Erythroblast (primary cell): ENCODE measurements around the gene CELSR3.

ENCODE experiments used
- DNase-seq, 2 experiments: peaks; one replicate each; lab custom pipeline; 2025; lab: John Stamatoyannopoulos, UW
- GATA1 ChIP-seq: IDR thresholded peaks from 2 replicates; pipeline ENCODE4 v1.6.1; 2011; ENCODE audit warnings: low read depth, mild to moderate bottlenecking, control low read depth, low read length, moderate library complexity
- POLR2A ChIP-seq: IDR thresholded peaks from 2 replicates; pipeline ENCODE4 v1.6.1; 2011; ENCODE audit warnings: mild to moderate bottlenecking, low read length

CELSR3 gene

GRCh38 chr3:48628277-48629017 is 34.2 kb downstream of the CELSR3 start:
- TF ChIP-seq POLR2A, result no peak
- TF ChIP-seq GATA1, result no peak
- no peak for DNase-seq

- TF ChIP-seq GATA1, result no peak
- TF ChIP-seq POLR2A, result no peak
- DNase-seq, result no peak
Observed at GRCh38 chr3:48625600-48625999, 37.1 kb downstream of the CELSR3 start.

- no peak for TF ChIP-seq POLR2A
Observed at GRCh38 chr3:48624767-48625166, 37.9 kb downstream of the CELSR3 start.

GRCh38 chr3:48623851-48624547 is 38.7 kb downstream of the CELSR3 start:
- TF ChIP-seq GATA1 (no peak), POLR2A (no peak)
- DNase-seq, result no peak

More at GRCh38 chr3:48624767-48625166, 37.9 kb downstream of the CELSR3 start:
- no peak for DNase-seq

- no peak for DNase-seq
- TF ChIP-seq POLR2A, result no peak
- TF ChIP-seq GATA1, result no peak
Observed at GRCh38 chr3:48621461-48621869, 41.2 kb downstream of the CELSR3 start, which contains the start of gene TMEM89. Gene TMEM89, minus strand, starts transcription at chr3:48621769. Its CDS starts 13 bp downstream, at chr3:48621756.

GRCh38 chr3:48619541-48620524 is 42.9 kb downstream of the CELSR3 start:
- DNase-seq, result no peak
- no peak for TF ChIP-seq POLR2A

- TF ChIP-seq GATA1, result no peak
- TF ChIP-seq POLR2A, result no peak
- DNase-seq, result peak in 1 of 2 experiments; percentile 15
Observed at GRCh38 chr3:48617559-48617958, 45.1 kb downstream of the CELSR3 start.

- DNase-seq, result no peak
- no peak for TF ChIP-seq GATA1
- TF ChIP-seq POLR2A, result no peak
Observed at GRCh38 chr3:48614044-48614443, 48.6 kb downstream of the CELSR3 start.

GRCh38 chr3:48612309-48612708 is 50.4 kb downstream of the CELSR3 start:
- no peak for DNase-seq
- TF ChIP-seq GATA1 (no peak), POLR2A (no peak)

GRCh38 chr3:48609088-48610005 is 53.3 kb downstream of the CELSR3 start, which contains the start of gene UQCRC1:
Gene UQCRC1, minus strand, starts transcription at chr3:48609646. Its CDS starts 26 bp downstream, at chr3:48609620.
- DNase-seq, result peak; percentile 95 to 97
- TF ChIP-seq POLR2A, result peak; percentile 87
- TF ChIP-seq GATA1, result no peak

GRCh38 chr3:48607519-48607918 is 55.2 kb downstream of the CELSR3 start:
- peak in 1 of 2 experiments; percentile 28 for DNase-seq
- TF ChIP-seq POLR2A, result no peak
- no peak for TF ChIP-seq GATA1

- TF ChIP-seq GATA1 (no peak), POLR2A (no peak)
- DNase-seq, result no peak
Observed at GRCh38 chr3:48601622-48601994, 61.1 kb downstream of the CELSR3 start.
